ENCODE results near the gene BNIPL.

DNA sequence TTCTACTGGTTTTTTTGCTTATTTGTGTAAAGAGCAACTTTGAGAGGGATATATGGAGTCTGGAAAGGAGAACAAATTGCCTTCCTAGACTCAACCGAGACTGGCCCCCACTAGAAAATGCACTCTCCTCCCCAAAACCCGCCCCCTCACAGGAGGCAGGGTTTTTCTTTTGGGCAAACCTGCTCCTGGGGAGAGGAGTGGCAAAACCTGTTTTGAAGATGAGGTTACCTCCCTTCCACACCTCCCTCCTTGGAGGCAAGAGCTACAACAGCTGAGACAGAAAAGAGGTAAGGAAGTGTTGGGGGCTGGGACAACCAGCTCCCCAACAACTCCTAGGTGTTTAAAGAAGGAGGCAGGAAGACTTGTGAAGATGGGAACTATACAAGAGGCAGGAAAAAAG, at the start of gene BNIPL:
- no peak for TF ChIP-seq TEAD2 (CRISPR knock-in tag; IDR thresholded peaks at IDR 0.05)
- TF ChIP-seq, protein P1, sequence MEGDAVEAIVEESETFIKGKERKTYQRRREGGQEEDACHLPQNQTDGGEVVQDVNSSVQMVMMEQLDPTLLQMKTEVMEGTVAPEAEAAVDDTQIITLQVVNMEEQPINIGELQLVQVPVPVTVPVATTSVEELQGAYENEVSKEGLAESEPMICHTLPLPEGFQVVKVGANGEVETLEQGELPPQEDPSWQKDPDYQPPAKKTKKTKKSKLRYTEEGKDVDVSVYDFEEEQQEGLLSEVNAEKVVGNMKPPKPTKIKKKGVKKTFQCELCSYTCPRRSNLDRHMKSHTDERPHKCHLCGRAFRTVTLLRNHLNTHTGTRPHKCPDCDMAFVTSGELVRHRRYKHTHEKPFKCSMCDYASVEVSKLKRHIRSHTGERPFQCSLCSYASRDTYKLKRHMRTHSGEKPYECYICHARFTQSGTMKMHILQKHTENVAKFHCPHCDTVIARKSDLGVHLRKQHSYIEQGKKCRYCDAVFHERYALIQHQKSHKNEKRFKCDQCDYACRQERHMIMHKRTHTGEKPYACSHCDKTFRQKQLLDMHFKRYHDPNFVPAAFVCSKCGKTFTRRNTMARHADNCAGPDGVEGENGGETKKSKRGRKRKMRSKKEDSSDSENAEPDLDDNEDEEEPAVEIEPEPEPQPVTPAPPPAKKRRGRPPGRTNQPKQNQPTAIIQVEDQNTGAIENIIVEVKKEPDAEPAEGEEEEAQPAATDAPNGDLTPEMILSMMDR (CRISPR knock-in tag; IDR thresholded peaks at IDR 0.05): no peak
- TF ChIP-seq KDM1A (CRISPR knock-in tag; IDR thresholded peaks at IDR 0.05): no peak
- TF ChIP-seq ZNF484 (CRISPR knock-in tag; IDR thresholded peaks at IDR 0.05; ENCODE audit: borderline replicate concordance, low read depth): no peak
- TF ChIP-seq MTA1 (CRISPR knock-in tag; IDR thresholded peaks at IDR 0.05; ENCODE audit: borderline replicate concordance): no peak
- TF ChIP-seq, protein P2, sequence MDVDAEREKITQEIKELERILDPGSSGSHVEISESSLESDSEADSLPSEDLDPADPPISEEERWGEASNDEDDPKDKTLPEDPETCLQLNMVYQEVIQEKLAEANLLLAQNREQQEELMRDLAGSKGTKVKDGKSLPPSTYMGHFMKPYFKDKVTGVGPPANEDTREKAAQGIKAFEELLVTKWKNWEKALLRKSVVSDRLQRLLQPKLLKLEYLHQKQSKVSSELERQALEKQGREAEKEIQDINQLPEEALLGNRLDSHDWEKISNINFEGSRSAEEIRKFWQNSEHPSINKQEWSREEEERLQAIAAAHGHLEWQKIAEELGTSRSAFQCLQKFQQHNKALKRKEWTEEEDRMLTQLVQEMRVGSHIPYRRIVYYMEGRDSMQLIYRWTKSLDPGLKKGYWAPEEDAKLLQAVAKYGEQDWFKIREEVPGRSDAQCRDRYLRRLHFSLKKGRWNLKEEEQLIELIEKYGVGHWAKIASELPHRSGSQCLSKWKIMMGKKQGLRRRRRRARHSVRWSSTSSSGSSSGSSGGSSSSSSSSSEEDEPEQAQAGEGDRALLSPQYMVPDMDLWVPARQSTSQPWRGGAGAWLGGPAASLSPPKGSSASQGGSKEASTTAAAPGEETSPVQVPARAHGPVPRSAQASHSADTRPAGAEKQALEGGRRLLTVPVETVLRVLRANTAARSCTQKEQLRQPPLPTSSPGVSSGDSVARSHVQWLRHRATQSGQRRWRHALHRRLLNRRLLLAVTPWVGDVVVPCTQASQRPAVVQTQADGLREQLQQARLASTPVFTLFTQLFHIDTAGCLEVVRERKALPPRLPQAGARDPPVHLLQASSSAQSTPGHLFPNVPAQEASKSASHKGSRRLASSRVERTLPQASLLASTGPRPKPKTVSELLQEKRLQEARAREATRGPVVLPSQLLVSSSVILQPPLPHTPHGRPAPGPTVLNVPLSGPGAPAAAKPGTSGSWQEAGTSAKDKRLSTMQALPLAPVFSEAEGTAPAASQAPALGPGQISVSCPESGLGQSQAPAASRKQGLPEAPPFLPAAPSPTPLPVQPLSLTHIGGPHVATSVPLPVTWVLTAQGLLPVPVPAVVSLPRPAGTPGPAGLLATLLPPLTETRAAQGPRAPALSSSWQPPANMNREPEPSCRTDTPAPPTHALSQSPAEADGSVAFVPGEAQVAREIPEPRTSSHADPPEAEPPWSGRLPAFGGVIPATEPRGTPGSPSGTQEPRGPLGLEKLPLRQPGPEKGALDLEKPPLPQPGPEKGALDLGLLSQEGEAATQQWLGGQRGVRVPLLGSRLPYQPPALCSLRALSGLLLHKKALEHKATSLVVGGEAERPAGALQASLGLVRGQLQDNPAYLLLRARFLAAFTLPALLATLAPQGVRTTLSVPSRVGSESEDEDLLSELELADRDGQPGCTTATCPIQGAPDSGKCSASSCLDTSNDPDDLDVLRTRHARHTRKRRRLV (CRISPR knock-in tag; IDR thresholded peaks at IDR 0.05): no peak
- TF ChIP-seq HMG20B (CRISPR knock-in tag; conservative IDR thresholded peaks at IDR 0.05): no peak
- TF ChIP-seq RFX5 (IDR thresholded peaks at IDR 0.05; ENCODE audit: low read depth, low read length): no peak
